K562 (cell line): ENCODE data around the gene CCDC88A. TPM values are rescaled to one million over a fixed set of nuclear protein-coding genes. Genes with fewer than 3 reads are reported as not detected.

Source experiments
- ATAC-seq: fragments of 200-7000 bp; cut with Tn5 transposase; 3 replicates; pipeline ENCODE4 v1.9.1; 2020; ENCODE audit warnings: moderate library complexity
- BruUV-seq: library from RNA; stranded (reverse); fragments of 400-500 nt; replicated peaks from 2 replicates; lab custom pipeline; 2021; lab: Mats Ljungman, UMichigan
- CTCF ChIA-PET: fragments of 300-600 bp; formaldehyde crosslinking; extraction: SDS; loops from one replicate; lab custom pipeline; 2021; ENCODE audit warnings: low intra/inter-chr PET ratio; lab: Yijun Ruan, JAX
- POLR2A ChIA-PET: fragments of 300-600, 350-650 bp; sonication (Branson Sonifier 250); formaldehyde crosslinking; extraction: SDS; loops from one replicate; lab custom pipeline; 2021; ENCODE audit warnings: antibody characterized with exemption, inconsistent platforms; lab: Yijun Ruan, JAX
- DNase-seq, 4 experiments: peaks; one replicate each; pipeline versions ENCODE4 v3.0.0 to v3.0.0-alpha.2; 2011 to 2018; ENCODE audit warnings: low spot score in 3 of 4, mixed read lengths in 3 of 4; ENCODE audit errors: extremely low read depth in 1 of 4
- FAIRE-seq: peaks from 2 replicates; lab custom pipeline; 2011; peaks lifted over from hg19 to GRCh38; lab: Jason Lieb, UNC
- H2AFZ ChIP-seq: 2 replicates; pipeline ENCODE4 v1.6.0; 2011; ENCODE audit warnings: low read depth, low read length, control low read depth, inconsistent platforms
- H3K27ac ChIP-seq: fragments of 200-600 bp; 3 replicates; pipeline ENCODE4 v1.8.0; 2011; ENCODE audit warnings: low read depth, mild to moderate bottlenecking, control low read depth, inconsistent platforms, low read length, moderate library complexity, mixed read lengths; ENCODE audit errors: extremely low read depth
- H3K27me3 ChIP-seq, 2 experiments: fragments of 300-600 bp in 1 of 2; 2 replicates in 1 of 2; 3 replicates in 1 of 2; pipeline versions ENCODE4 v1.6.0 to v1.8.0; 2011; ENCODE audit warnings: inconsistent platforms in 2 of 2, low read length in 2 of 2, mild to moderate bottlenecking in 1 of 2, mixed read lengths in 1 of 2, moderate library complexity in 1 of 2; ENCODE audit not compliant: control insufficient read depth in 2 of 2, insufficient read depth in 2 of 2
- H3K36me3 ChIP-seq: fragments of 300-600 bp; 3 replicates; pipeline ENCODE4 v1.8.0; 2011; ENCODE audit warnings: mild to moderate bottlenecking, low read length, inconsistent platforms; ENCODE audit not compliant: control insufficient read depth, insufficient read depth
- H3K4me1 ChIP-seq, 2 experiments: fragments of 200-600 bp in 1 of 2; replicated peaks in 1 of 2; 2 replicates in 1 of 2; 3 replicates in 1 of 2; pipeline versions ENCODE4 v1.5.1 to v1.8.0; 2011; ENCODE audit warnings: inconsistent platforms in 2 of 2, low read length in 2 of 2, mild to moderate bottlenecking in 1 of 2, mixed read lengths in 1 of 2, moderate library complexity in 1 of 2; ENCODE audit not compliant: control insufficient read depth in 2 of 2, insufficient read depth in 2 of 2
- H3K4me2 ChIP-seq: 2 replicates; pipeline ENCODE4 v1.6.1; 2011; ENCODE audit warnings: low read length, control low read depth, inconsistent platforms, mixed read lengths; ENCODE audit not compliant: insufficient read depth
- H3K4me3 ChIP-seq: fragments of 200-600 bp; sonication (generic), shearing (Covaris generic); 2 replicates; pipeline ENCODE4 v1.5.1; 2016; ENCODE audit warnings: control low read depth, inconsistent platforms
- H3K79me2 ChIP-seq: fragments of 200-600 bp; 3 replicates; pipeline ENCODE4 v1.8.0; 2011; ENCODE audit warnings: low read length, inconsistent platforms; ENCODE audit not compliant: control insufficient read depth, insufficient read depth
- H3K9ac ChIP-seq, 2 experiments: 2 replicates each; pipeline versions ENCODE4 v1.6.0 to v1.6.1; 2011; ENCODE audit warnings: low read depth in 2 of 2, low read length in 2 of 2, control low read depth in 1 of 2, inconsistent platforms in 1 of 2, mild to moderate bottlenecking in 1 of 2, mixed read lengths in 1 of 2; ENCODE audit not compliant: insufficient read depth in 1 of 2
- H3K9me1 ChIP-seq: one replicate; pipeline ENCODE4 v1.6.0; 2011; ENCODE audit warnings: inconsistent platforms, mild to moderate bottlenecking, low read length, moderate library complexity; ENCODE audit not compliant: control insufficient read depth, insufficient read depth
- H3K9me3 ChIP-seq: replicated peaks from 2 replicates; pipeline ENCODE4 v1.5.1; 2011; ENCODE audit warnings: low read depth, low read length, inconsistent platforms; ENCODE audit not compliant: control insufficient read depth, insufficient read depth
- H4K20me1 ChIP-seq: replicated peaks from 2 replicates; pipeline ENCODE4 v1.6.1; 2011; ENCODE audit warnings: low read length, inconsistent platforms, mixed read lengths; ENCODE audit not compliant: control insufficient read depth, insufficient read depth
- ATF1 ChIP-seq, 2 experiments: fragments of 450-650 bp in 1 of 2; IDR thresholded peaks; 2 replicates each; pipeline ENCODE4 v1.6.1; 2016; ENCODE audit warnings: missing compliant biosample characterization in 1 of 2, missing genetic modification characterization in 1 of 2
- E2F1 ChIP-seq: sonication (generic); formaldehyde crosslinking; IDR thresholded peaks from 2 replicates; pipeline ENCODE4 v1.8.1; 2023; ENCODE audit warnings: mild to moderate bottlenecking, missing genetic modification reagents, moderate library complexity
- EGR1 ChIP-seq: fragments of 450-650 bp; conservative IDR thresholded peaks from 2 replicates; pipeline ENCODE4 v1.6.1; 2017; ENCODE audit warnings: mild to moderate bottlenecking
- EP400 ChIP-seq: fragments of 450-650 bp; IDR thresholded peaks from 2 replicates; pipeline ENCODE4 v1.6.1; 2017; ENCODE audit warnings: antibody characterized with exemption, mild to moderate bottlenecking, moderate library complexity
- FOXK2 ChIP-seq, 2 experiments: fragments of 450-650 bp; IDR thresholded peaks in 1 of 2; conservative IDR thresholded peaks in 1 of 2; 2 replicates each; pipeline ENCODE4 v1.6.1; 2016; ENCODE audit warnings: low read depth in 2 of 2, mild to moderate bottlenecking in 1 of 2
- FUS ChIP-seq: fragments of 200-400 bp; formaldehyde crosslinking; optimal IDR thresholded peaks from 2 replicates; pipeline ENCODE3; 2017; ENCODE audit warnings: low read depth, low read length
- GABPB1 ChIP-seq: sonication (generic); formaldehyde crosslinking; IDR thresholded peaks from 2 replicates; pipeline ENCODE4 v1.8.0; 2022; ENCODE audit warnings: mild to moderate bottlenecking, missing genetic modification reagents
- KAT2B ChIP-seq: IDR thresholded peaks from one replicate; pipeline ENCODE4 v1.6.1; 2012; ENCODE audit warnings: low read depth, mild to moderate bottlenecking, control low read depth, inconsistent platforms, low read length, moderate library complexity
- NEUROD1 ChIP-seq: fragments of 150-350 bp; IDR thresholded peaks from 2 replicates; pipeline ENCODE4 v1.6.1; 2014; ENCODE audit warnings: borderline replicate concordance, low read length, low read depth; ENCODE audit not compliant: partially characterized antibody
- SMARCA4 ChIP-seq: fragments of 450-650 bp; IDR thresholded peaks from 2 replicates; pipeline ENCODE4 v1.6.1; 2016
- TFAP4 ChIP-seq: sonication (generic); formaldehyde crosslinking; IDR thresholded peaks from 2 replicates; pipeline ENCODE4 v1.8.0; 2022; ENCODE audit warnings: missing genetic modification reagents, mild to moderate bottlenecking, moderate library complexity, borderline replicate concordance
- VEZF1 ChIP-seq: fragments of 200-800 bp; sonication (Bioruptor generic); IDR thresholded peaks from 2 replicates; pipeline ENCODE4 v1.6.1; 2017; ENCODE audit warnings: missing genetic modification characterization, missing compliant biosample characterization
- ZBTB11 ChIP-seq, 3 experiments: fragments of 200-800 bp in 1 of 3; fragments of 250-450 bp in 1 of 3; fragments of 450-650 bp in 1 of 3; sonication (Bioruptor Pico) in 1 of 3; sonication (Bioruptor generic) in 1 of 3; formaldehyde crosslinking in 1 of 3; IDR thresholded peaks; 2 replicates each; pipeline versions ENCODE4 v1.6.1 to v1.8.0; 2016 to 2022; ENCODE audit warnings: mild to moderate bottlenecking in 2 of 3, missing genetic modification characterization in 2 of 3, missing compliant biosample characterization in 1 of 3, moderate library complexity in 1 of 3
- ZNF24 ChIP-seq: fragments of 450-650 bp; IDR thresholded peaks from 2 replicates; pipeline ENCODE4 v1.6.1; 2016
- ZNF324 ChIP-seq: fragments of 250-450 bp; sonication (Bioruptor Pico); IDR thresholded peaks from 2 replicates; pipeline ENCODE4 v1.4.0; 2020; ENCODE audit warnings: mild to moderate bottlenecking
- ZNF583 ChIP-seq: fragments of 250-450 bp; sonication (Bioruptor Pico); IDR thresholded peaks from 2 replicates; pipeline ENCODE4 v1.4.0; 2020
- WGBS: fragments of 100-300 bp; shearing (Covaris generic); methylation state at CpG from one replicate; pipeline ENCODE4 v1.1.6; 2016; ENCODE audit warnings: low coverage, mixed read lengths; ENCODE audit not compliant: insufficient coverage; ENCODE audit errors: missing lambda C conversion rate; 5-methylcytosine and 5-hydroxymethylcytosine counted together
- in situ Hi-C: fragments of 300-500 bp; cut with MboI; formaldehyde crosslinking; loops from 4 replicates; pipeline ENCODE4 v1.15.0; 2018; ENCODE audit warnings: inconsistent platforms, mixed read lengths
- intact Hi-C: fragments of 100-400 bp; cut with micrococcal nuclease; formaldehyde crosslinking; loops from 2 replicates; pipeline ENCODE4 v1.14.2; 2022
- polyA plus RNA-seq, 8 experiments: library from polyadenylated mRNA; depleted of rRNA in 4 of 8; stranded (reverse) in 5 of 8; unstranded in 3 of 8; fragments of >200 nt; fragmentation: Nextera tagmentation in 2 of 8; fragmentation: Illumina TruSeq in 1 of 8; extraction: Ambion mirVana in 2 of 8; extraction: Trizol in 1 of 8; gene quantifications; 2 replicates each; pipeline versions ENCODE4 v1.2.1 to v1.2.3, GENCODE V29; 2011 to 2014; ENCODE audit warnings: inconsistent platforms in 1 of 8, missing spikeins in 1 of 8
- total RNA-seq, 7 experiments: library from RNA; depleted of rRNA in 6 of 7; stranded (reverse); fragments of >200 nt in 6 of 7; fragmentation: Illumina TruSeq in 2 of 7; extraction: Trizol in 2 of 7; gene quantifications; 2 replicates each; pipeline versions ENCODE4 v1.2.1 to v1.2.3, GENCODE V29; 2011 to 2021; ENCODE audit warnings: low replicate concordance in 1 of 7

Gene CCDC88A
- total and polyA plus RNA-seq, 9 of the 15 experiments (the other 6 are each of a cell fraction or from before 2014, with no cell fraction given) = 29.3 to 102 (median 55.6) TPM

- FAIRE-seq (no peak), DNase-seq (no peak), ATAC-seq (no peak)
- in situ Hi-C loops (no loop called here), intact Hi-C loops (no loop called here)
- CTCF ChIA-PET = no interaction called here
- Histone ChIP-seq H2AFZ (no peak overlapping the region), H3K27ac (no peak overlapping the region), H3K9me3 (no peaks in the 10 kb centered on the region), H3K4me2 (no peak overlapping the region), H4K20me1 (no peaks in the 10 kb centered on the region; the same call in 1 of the 2 replicates), H3K9ac (no peak overlapping the region), H3K9me1 (no peaks in the 10 kb centered on the region), H3K36me3 (peaks cover 80% of the 10 kb centered on the region), H3K27me3 (no peaks in the 10 kb centered on the region), H3K4me3 (no peak overlapping the region), H3K79me2 (peaks cover 15% of the 10 kb centered on the region), H3K4me1 (peaks cover 0 to 13% of the 10 kb centered on the region in 2 experiments; a peak in 2 of 5 replicates)
- BruUV-seq = no TSS peak
- no peak for TF ChIP-seq ZNF583 (CRISPR knock-in tag)
- no peak for TF ChIP-seq EP400
- TF ChIP-seq KAT2B = no peak
- TF ChIP-seq ZNF24 = no peak
- TF ChIP-seq SMARCA4 = no peak
- TF ChIP-seq VEZF1 = no peak
- no peak for TF ChIP-seq GABPB1 (CRISPR knock-in tag)
- TF ChIP-seq FUS = no peak
- TF ChIP-seq NEUROD1 = no peak
- TF ChIP-seq TFAP4 (CRISPR knock-in tag) = no peak
- TF ChIP-seq ZBTB11 (CRISPR knock-in tag; IDR thresholded peaks at IDR 0.05) = no peak
- no peak for TF ChIP-seq E2F1 (CRISPR knock-in tag)
- no peak for TF ChIP-seq ZNF324 (CRISPR knock-in tag)
- no peak for TF ChIP-seq EGR1
- no peak for TF ChIP-seq ATF1 (CRISPR knock-in tag; IDR thresholded peaks at IDR 0.05)
- no peak for TF ChIP-seq ATF1 (tag; IDR thresholded peaks at IDR 0.05)
- no peak for TF ChIP-seq FOXK2 (conservative IDR thresholded peaks at IDR 0.05 in 1 of 2, IDR thresholded peaks at IDR 0.05 in 1 of 2; ENCODE audit: low read depth in 2 of 2)
- POLR2A ChIA-PET = no interaction called here
- WGBS = 66% methylated on average over 4 of the region's 4 CpGs
These were observed 179.9 kb downstream of the CCDC88A start for GRCh38 chr2:55239656-55240222.
